ACHN (cell line): ENCODE measurements around the gene NSD1.
"Not testable (repeated sequence)": the region's sequence is repeated elsewhere in the genome, so short reads cannot be mapped to it uniquely, and the experiment has no call there.

Source experiments
- DNase-seq: peaks from one replicate; pipeline ENCODE4 v3.0.0-alpha.2; 2015
- in situ Hi-C: cut with HindIII; loops from 2 replicates; pipeline ENCODE4 v1.10.0; 2017; ENCODE audit warnings: low sequenced_read_pairs, low pct_ligation_motif_present, low pct_unique_long_range_greater_than_20kb

NSD1 gene

DNA sequence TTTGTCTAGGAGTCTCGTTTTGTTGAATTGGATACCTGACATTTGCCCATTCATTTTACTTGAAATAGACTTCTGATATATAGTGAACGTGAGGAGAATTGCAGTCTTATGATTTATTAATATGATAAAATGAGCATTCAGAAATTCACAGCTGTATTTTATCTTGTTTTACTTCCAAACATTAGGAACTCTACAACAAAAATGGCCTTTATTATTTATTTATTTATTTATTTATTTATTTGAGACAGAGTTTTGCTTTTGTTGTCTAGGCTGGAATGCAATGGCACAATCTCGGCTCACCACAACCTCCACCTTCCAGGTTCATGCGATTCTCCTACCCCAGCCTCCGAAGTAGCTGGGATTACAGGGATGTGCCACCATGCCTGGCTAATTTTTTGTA lies 108.7 kb downstream of the NSD1 start:
- in situ Hi-C loops: no loop called here

DNA sequence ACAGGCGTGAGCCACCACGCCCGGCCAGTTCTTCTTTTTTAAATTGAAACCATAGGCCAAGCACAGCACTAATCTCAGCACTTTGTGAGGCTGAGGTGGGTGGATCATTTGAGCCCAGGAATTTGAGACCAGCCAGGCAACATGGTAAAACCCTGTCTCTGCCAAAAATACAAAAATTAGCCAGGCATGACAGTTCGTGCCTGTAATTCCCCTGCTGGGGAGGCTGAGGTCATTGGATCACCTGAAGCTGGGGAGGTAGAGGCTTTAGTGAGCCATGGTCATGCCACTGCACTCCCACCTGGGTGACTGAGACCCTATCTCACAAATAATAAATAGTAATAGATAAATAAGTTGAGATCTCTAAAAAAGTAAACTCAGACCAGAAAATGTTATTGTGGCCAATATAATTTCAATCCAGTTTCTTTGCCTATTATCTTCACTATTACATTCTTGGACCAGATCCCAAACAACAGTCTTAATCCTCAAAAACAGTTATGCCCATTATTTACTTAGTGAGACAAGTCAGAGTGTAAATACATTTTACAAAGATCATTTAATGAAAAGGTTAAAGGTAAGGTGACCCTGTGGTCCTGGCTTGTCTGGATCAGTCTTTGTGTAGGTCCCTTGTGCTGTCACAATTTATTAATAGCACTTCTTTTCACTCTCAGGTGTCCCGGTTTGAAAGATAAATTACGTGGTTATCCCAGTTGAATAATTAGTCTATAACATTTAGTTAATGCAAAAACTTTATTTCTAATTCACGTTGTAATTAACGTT lies 116.4 kb downstream of the NSD1 start:
- in situ Hi-C loops: no loop called here
- no peak for DNase-seq

More for the DNA sequence above, 108.7 kb downstream of the NSD1 start:
- no peak for DNase-seq

DNA sequence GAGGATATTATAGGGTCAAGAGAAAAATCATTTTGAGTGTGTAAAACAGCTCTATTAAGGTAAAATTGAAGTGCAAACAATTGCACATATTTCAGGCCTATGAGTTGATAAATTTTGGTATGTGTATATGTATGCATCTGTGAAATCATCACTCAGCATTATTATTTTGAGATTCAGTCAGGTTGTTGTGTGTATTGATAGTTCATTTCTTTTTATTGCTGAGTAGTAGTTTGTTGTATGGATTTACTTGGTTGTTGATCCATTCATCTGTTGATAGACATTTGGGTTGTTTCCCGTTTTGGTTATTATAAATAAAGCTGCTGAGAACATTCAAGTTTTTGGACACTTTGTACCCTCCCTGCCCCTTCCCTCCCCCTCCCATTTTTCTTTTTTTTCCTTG lies 119.7 kb downstream of the NSD1 start:
- DNase-seq: no peak
- in situ Hi-C loops: no loop called here

DNA sequence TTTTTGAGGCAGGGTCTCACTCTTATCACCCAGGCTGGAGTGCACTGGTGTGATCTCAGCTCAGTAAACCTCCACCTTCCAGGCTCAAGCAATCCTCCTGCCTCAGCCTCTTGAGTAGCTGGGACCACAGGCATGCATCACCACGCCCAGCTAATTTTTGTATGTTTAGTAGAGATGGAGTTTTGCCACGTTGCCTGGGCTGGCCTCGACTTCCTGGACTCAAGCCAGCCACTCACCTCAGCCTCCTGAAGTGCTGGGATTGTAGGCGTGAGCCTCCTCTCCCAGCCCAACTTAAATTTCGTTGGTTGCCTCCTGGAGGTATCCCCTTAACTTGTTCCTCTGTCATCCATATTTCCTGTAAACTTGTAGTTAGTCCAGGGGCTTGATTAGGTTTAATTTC lies 122.7 kb downstream of the NSD1 start:
- in situ Hi-C loops: no loop called here
- DNase-seq: no peak

DNA sequence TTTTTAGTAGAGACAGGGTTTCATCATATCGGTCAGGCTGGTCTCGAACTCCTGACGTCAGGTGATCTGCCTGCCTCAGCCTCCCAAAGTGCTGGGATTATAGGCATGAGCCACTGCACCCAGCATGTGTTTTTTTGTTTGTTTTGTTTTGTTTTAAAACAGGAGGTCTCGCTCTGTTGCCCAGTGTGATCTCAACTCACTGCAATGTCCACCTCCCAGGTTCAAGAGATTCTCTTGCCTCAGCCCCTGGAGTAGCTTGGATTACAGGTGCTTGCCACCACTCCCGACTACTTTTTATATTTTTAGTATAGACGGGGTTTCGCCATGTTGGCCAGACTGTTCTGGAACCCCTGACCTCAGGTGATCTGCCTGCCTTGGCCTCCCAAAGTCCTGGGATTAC lies 125.1 kb downstream of the NSD1 start:
- in situ Hi-C loops, DNase-seq: not testable (repeated sequence)

DNA sequence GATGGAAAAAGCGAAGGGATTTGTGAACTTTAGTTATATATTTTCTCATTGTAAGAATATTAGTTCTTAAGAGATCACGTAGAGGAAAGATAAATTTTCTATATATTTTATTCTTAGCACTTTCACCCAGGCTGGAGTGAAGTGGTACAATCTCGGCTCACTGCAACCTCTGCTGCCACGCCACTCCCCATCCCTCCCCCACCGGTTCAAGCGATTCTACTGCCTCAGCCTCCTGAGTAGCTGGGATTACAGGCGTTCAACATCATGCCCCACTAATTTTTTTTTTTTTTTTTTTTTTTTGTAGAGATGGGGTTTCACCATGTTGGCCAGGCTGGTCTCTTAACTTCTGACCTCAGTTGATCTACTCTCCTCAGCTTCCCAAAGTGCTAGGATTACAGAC lies 127.4 kb downstream of the NSD1 start:
- in situ Hi-C loops: no loop called here
- DNase-seq: no peak

DNA sequence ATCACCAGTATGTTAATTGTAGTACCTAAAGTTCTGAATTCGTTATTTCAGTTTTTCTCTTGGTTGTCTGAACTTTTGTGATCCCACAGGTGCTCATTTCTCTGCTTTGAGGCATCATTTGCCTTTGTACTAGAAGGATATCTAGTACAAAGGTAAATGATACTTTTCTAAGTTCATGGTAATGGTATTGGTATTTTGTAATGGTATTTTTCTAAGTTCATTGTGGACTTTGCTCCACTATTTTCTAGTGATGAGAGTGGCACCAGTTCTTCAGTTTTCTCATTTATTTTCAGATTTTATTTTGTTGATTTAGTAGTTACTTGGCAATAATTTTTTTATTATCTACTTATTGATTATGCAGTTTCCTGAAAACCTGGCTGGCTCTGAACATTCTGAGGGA lies 127.9 kb downstream of the NSD1 start:
- DNase-seq: no peak
- in situ Hi-C loops: no loop called here

DNA sequence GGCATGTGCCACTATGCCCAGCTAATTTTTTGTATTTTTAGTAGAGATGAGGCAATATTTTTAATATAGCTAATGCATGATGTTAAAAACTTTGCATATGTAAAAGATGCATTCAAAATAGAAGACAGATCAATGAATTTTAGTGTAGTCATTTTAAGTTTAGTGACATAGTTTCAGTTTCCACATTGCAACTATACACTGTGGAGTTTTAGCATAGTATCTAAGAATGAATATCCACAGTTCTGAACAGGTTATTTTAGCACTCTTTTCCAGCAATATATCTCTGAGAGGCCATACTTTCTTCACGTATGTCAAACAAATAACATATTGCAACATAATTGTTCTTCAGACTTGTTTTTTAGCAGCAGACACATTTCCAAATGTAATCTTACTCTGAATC lies 130.6 kb downstream of the NSD1 start:
- no peak for DNase-seq
- in situ Hi-C loops: no loop called here

DNA sequence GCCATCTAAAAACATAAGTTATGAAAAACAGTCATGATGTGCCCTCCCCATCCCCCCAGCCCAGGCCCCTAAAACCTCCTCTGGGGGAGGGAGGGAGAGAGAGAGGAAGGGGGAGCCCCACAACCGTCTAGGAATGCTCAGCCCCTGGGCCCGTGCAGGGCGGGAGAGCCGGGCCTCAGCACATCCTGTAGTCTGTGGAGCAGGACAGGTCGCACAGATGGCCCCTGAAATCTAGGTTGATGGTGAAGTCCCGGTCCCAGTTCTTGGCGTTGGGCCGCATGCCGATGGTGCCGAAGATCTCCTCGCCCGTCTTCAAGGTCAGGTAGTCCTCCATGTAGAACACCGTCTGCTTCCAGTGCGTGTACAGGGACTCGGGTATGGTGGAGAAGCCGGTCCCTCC lies 131.8 kb downstream of the NSD1 start:
- in situ Hi-C loops: no loop called here
- DNase-seq: no peak

DNA sequence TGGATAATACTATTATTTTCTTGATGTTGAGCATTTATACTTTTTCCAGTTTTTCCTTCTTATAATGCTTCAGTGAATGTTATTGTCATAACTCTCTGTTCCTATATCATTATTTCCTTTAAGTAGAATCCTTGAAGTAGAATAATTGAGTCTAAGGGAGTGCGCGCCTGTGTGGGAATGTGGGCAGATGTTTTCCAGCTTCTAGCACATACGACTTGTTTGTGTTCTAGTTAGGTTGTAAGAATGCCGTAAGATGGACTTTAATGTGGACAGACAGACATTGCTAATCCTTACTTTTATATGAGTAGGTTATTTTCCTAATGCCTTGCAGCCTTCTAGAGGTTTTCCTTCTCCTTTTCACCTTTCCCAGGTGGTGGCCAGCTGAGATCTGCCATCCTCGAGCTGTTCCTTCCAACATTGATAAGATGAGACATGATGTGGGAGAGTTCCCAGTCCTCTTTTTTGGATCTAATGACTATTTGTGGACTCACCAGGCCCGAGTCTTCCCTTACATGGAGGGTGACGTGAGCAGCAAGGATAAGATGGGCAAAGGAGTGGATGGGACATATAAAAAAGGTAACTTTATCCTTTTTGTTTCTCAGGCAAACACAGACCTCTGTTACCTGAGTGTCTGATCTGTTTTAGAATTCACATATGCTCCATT lies 135.8 kb downstream of the NSD1 start:
- in situ Hi-C loops: no loop called here

DNA sequence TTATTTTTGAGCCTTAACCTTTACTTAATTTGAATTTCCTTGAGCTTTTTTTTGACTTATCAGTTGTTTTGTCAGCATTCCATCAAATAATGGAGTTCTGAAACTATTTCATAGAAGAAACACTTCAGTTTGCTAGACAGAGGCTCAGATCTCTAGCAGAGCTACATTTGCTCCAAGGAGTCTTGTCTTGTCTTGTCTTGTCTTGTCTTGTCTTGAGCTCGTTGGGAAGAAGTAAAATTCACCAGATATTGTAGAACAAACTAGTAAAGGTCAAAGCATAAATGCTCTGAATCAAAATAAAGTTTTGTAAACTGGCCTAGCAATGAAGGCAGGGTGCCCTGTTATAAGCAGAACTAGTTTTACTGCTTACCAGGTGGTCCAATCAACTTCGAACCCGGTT lies 136.4 kb downstream of the NSD1 start:
- in situ Hi-C loops: no loop called here
- DNase-seq: no peak

More for the DNA sequence above, 135.8 kb downstream of the NSD1 start:
- no peak for DNase-seq

DNA sequence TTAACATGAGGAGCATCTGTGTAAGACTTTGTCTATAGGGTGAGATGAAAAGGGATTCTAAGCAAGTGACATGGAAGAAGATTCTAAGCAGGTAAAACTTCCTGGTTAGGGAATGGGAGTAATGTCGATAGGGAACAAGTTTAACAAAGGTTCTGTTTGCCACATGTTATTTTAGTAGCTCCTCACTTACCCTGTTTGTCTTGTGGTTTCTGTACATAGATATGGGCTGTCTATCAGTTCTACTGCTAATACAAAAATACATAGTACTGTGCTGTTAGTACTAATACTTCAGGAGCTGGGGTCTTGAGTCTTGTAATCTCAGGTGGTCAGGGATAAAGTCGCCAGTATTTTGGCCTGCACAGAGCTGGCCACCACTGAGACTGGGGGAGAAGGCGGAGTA lies 137.1 kb downstream of the NSD1 start:
- in situ Hi-C loops: no loop called here
- no peak for DNase-seq

DNA sequence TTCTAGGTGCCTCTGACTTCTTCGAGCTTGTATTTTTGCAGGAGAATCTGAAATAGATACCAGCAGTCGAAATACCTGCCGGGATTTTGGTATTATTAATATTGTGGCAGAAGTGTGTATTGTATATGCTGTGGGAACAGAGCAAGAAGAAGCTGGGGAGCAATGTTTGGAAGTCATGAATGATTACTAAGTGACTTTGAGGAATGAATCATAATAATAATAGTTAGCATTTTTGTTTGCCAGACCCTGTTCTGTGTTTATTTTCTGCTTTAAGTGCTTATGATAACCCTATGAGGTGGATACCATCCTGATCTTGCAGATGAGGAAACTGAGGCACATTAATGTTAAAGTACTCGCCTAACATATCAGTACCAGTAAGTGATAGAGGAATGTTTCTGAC lies 137.5 kb downstream of the NSD1 start:
- no peak for DNase-seq
- in situ Hi-C loops: no loop called here

DNA sequence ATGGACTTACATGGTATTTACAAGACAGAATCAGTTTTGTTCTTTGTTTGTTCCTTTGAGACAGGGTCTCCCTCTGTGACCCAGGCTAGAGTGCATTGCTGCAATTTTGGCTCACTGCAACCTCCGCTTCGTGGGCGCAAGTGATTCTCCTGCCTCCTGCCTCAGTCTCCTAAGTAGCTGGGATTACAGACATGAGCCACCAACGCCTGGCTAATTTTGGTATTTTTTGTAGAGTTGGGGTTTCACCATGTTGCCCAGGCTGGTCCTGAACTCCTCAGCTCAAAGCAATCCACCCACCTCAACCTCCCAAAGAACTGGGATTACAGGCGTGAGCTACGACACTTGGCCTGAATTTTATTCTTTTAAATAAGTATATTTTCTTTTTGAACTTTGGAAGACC lies 142.3 kb downstream of the NSD1 start:
- in situ Hi-C loops: no loop called here

DNA sequence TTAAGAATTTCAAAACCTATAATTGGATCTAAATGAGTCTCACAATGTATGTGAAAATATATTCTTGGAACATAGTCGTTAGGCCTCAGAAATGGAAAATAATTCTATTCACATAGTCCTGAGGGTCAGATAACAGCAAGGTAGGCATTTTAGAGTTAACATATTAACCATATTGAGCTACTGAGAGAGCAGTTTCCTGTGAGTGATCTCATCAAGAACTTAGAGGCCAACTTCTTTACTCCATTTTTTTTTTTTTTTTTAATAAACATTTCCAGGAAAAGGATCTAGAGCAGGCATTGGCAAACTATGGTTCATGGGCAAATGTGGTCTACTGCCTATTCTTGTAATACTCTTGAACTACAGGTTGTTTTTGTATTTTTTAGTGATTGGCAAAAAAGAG lies 143.3 kb downstream of the NSD1 start:
- in situ Hi-C loops: no loop called here
- DNase-seq: peak; percentile 30

More for the DNA sequence above, 142.3 kb downstream of the NSD1 start:
- DNase-seq: no peak

DNA sequence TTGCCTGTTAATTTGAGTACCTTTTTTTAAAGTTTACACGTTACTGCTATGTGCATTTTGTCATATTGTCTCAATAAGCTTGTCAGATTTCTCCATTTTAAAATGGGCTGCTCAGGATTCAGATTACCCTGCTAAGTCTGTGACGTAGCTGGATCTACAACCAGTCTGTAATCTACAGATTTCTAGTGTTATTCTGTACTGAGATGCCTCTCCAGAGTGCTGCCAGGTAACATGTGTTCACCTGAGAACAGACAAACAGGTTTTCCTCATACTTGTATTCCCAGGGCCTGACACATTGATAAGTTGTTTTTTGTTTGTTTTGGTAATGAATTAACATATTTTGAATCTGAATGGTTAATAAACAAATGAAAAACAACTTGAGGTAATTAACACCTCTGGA lies 154.6 kb downstream of the NSD1 start:
- DNase-seq: no peak
- in situ Hi-C loops: no loop called here

DNA sequence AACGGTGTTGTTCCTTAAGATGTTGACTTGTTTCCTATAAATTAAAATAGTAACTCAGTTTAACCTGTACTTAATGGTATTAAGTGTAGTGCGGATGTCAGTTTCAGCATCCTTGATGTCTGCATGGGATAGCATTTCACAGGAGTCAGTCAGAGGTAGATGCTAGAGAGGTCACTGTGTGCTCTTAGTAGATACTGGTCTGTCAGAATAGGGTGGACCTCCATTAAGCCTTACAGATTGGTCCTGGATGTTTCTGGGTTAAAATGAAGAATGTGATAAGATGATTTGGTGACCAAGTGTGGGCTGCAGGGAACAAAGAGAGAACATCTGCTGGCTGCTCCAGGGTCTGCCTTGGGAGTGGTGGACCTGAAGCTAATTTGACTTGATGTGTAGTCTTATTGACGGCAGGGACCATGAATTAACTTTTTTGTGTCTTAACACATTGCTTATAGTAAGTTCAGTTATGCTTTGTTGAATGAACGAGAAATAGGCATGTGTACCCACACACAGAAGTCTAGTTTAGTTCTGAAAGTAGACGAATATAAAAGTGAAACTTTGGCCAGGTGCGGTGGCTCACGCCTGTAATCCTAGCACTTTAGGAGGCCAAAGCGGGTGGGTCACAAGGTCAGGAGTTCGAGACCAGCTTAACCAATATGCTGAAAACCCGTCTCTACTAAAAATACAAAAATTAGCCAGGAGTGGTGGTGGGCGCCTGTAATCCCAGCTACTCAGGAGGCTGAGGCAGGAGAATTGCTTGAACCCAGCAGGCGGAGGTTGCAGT lies 157.4 kb downstream of the NSD1 start:
- in situ Hi-C loops: no loop called here
- DNase-seq: no peak

DNA sequence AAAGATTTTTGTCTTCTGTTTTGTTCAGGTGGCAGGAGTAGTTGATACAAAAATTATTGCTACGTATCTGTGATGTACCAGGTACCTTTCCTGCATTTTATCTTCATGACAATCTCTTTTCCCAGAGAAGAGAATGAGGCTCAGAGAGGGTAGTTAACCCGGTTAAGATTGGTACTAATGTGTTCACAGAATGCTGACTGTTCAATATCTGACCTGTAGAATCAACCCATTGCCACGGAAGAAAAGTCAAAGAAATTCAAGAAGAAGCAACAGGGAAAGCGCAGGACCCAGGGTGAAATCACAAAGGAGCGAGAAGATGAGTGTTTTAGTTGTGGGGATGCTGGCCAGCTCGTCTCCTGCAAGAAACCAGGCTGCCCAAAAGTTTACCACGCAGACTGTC lies 158.2 kb downstream of the NSD1 start:
- DNase-seq: no peak
- in situ Hi-C loops: no loop called here

DNA sequence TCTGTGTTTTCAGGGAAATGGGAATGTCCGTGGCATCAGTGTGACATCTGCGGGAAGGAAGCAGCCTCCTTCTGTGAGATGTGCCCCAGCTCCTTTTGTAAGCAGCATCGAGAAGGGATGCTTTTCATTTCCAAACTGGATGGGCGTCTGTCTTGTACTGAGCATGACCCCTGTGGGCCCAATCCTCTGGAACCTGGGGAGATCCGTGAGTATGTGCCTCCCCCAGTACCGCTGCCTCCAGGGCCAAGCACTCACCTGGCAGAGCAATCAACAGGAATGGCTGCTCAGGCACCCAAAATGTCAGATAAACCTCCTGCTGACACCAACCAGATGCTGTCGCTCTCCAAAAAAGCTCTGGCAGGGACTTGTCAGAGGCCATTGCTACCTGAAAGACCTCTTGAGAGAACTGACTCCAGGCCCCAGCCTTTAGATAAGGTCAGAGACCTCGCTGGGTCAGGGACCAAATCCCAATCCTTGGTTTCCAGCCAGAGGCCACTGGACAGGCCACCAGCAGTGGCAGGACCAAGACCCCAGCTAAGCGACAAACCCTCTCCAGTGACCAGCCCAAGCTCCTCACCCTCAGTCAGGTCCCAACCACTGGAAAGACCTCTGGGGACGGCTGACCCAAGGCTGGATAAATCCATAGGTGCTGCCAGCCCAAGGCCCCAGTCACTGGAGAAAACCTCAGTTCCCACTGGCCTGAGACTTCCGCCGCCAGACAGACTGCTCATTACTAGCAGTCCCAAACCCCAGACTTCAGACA lies 160.4 kb downstream of the NSD1 start:
- in situ Hi-C loops: no loop called here

More for the DNA sequence above, 160.4 kb downstream of the NSD1 start:
- DNase-seq: no peak
